ENCODE results near the gene PHYH. TPM values are rescaled to one million over a fixed set of nuclear protein-coding genes. Genes with fewer than 3 reads are reported as not detected.

The PHYH gene
- total and polyA plus RNA-seq, 2 of the 4 experiments (the other 2 are of a cell fraction): 10.9 to 13.4 TPM

- TF ChIP-seq RFX5 (IDR thresholded peaks at IDR 0.05; ENCODE audit: low read depth, low read length): no peak
- TF ChIP-seq SMC3 (IDR thresholded peaks at IDR 0.05; ENCODE audit: low read depth, low read length): no peak
- no peak for TF ChIP-seq MXI1 (IDR thresholded peaks at IDR 0.05; ENCODE audit: borderline replicate concordance, low read depth, low read length)
- no peak for TF ChIP-seq RCOR1 (IDR thresholded peaks at IDR 0.05; ENCODE audit: insufficient replicate concordance, low read length)
Measured at GRCh38 chr10:13340626-13341376, 40.9 kb upstream of the PHYH start (continued).

GRCh38 chr10:13340068-13340467 lies 40.2 kb upstream of the PHYH start:
- Histone ChIP-seq H2AFZ (replicated peaks; ENCODE audit: low read length, poor library complexity) (no peak overlapping the region), H2BK5ac (ENCODE audit: low read depth, low read length, poor library complexity, severe bottlenecking) (no peak overlapping the region), H3K56ac (ENCODE audit: extremely low read depth, insufficient read depth, low read length) (no peak overlapping the region), H2BK120ac (ENCODE audit: low read depth, low read length) (no peak overlapping the region), H3K9me3 (ENCODE audit: control insufficient read depth, insufficient read depth, low read length) (no peaks in the 10 kb centered on the region), H3K18ac (ENCODE audit: low read depth, low read length) (no peak overlapping the region), H2BK20ac (ENCODE audit: low read depth, low read length) (no peak overlapping the region), H4K5ac (ENCODE audit: low read depth, low read length) (no peak overlapping the region), H3K4me2 (ENCODE audit: low read depth, low read length) (peak overlapping the region; percentile 66), H3K36me3 (ENCODE audit: control insufficient read depth, insufficient read depth, low read length) (peaks cover 18% of the 10 kb centered on the region), H4K91ac (ENCODE audit: insufficient read depth, low read depth, low read length) (no peak overlapping the region), H3K79me1 (ENCODE audit: low read depth in 1 of 2, low read length in 2 of 2) (peaks cover 40 to 70% of the 10 kb centered on the region in 2 experiments), H4K8ac (ENCODE audit: low read depth in 2 of 2, low read length in 2 of 2) (no peak overlapping the region), H2BK15ac (ENCODE audit: low read depth, low read length) (no peak overlapping the region), H3K4me1 (ENCODE audit: control insufficient read depth, insufficient read depth, low read length) (peaks cover 4% of the 10 kb centered on the region; the same call in 1 of the 2 replicates), H3K9ac (ENCODE audit: low read depth, low read length) (no peak overlapping the region), H3K4me3 (ENCODE audit: insufficient read depth, low read depth, low read length) (no peak overlapping the region), H2AK5ac (ENCODE audit: low read depth, low read length) (no peak overlapping the region), H3K9me1 (ENCODE audit: insufficient read depth, low read length) (peaks cover 9% of the 10 kb centered on the region), H2AK9ac (replicated peaks; ENCODE audit: low read depth, low read length, poor library complexity) (no peak overlapping the region), H4K20me1 (ENCODE audit: insufficient read depth, low read length) (no peaks in the 10 kb centered on the region), H3K4ac (ENCODE audit: low read depth, low read length) (no peak overlapping the region), H3K23ac (ENCODE audit: low read depth, low read length) (no peak overlapping the region), H3K27me3 (ENCODE audit: control insufficient read depth, insufficient read depth, low read length) (no peaks in the 10 kb centered on the region), H3K14ac (replicated peaks; ENCODE audit: low read depth, low read length) (no peak overlapping the region), H3K27ac (ENCODE audit: insufficient read depth, low read length) (no peak overlapping the region)
- ChIA-PET CTCF (no interaction called here), POLR2A (ENCODE audit: unreplicated experiment) (no interaction called here)
- WGBS, 2 experiments (ENCODE audit: extremely low coverage in 2 of 2, insufficient read length in 1 of 2): 47% methylated on average over 3 of the region's 9 CpGs; no CpG with 5 or more reads in 1 of the 2 experiments
- in situ Hi-C loops (cut with MboI; ENCODE audit: low sequenced_read_pairs): no loop called here
- BruUV-seq (replicated peaks): no TSS peak
- ATAC-seq (ENCODE audit: low read depth) (peak; percentile 44), DNase-seq (no peak)
- dilution Hi-C loops (cut with HindIII; ENCODE audit: low sequenced_read_pairs, unreplicated experiment): no loop called here
- intact Hi-C loops (cut with micrococcal nuclease): no loop called here
- TF ChIP-seq MAZ (IDR thresholded peaks at IDR 0.05; ENCODE audit: borderline replicate concordance, low read depth, low read length) (no peak), RCOR1 (IDR thresholded peaks at IDR 0.05; ENCODE audit: insufficient replicate concordance, low read length) (no peak), CEBPB (IDR thresholded peaks at IDR 0.05; ENCODE audit: low read depth, low read length) (no peak), POLR2A (IDR thresholded peaks at IDR 0.05; ENCODE audit: low read depth, low read length) (no peak), FOS (IDR thresholded peaks at IDR 0.05; ENCODE audit: low read depth, low read length) (no peak), ELK1 (IDR thresholded peaks at IDR 0.05; ENCODE audit: borderline replicate concordance, low read depth, low read length) (no peak), CTCF (conservative IDR thresholded peaks at IDR 0.05; ENCODE audit: low read depth, low read length) (no peak), USF2 (IDR thresholded peaks at IDR 0.05; ENCODE audit: low read depth, low read length) (no peak), NFE2L2 (IDR thresholded peaks at IDR 0.05; ENCODE audit: low read depth, low read length) (no peak), BHLHE40 (IDR thresholded peaks at IDR 0.05; ENCODE audit: low read depth, low read length) (no peak), RFX5 (IDR thresholded peaks at IDR 0.05; ENCODE audit: low read depth, low read length) (no peak)
